ENCODE measurements around the gene MLH1.
"Not testable (repeated sequence)": the region's sequence is repeated elsewhere in the genome, so short reads cannot be mapped to it uniquely, and the experiment has no call there.

MLH1 gene
- 37.5 to 53.8 (median 52.4) reads per million in 3 donors for total RNA-seq

- Histone ChIP-seq H3K27me3 (replicated peaks; ENCODE audit: control insufficient read depth, insufficient read depth, low read length, poor library complexity, severe bottlenecking) (no peaks in the 10 kb centered on the region), H3K36me3 (ENCODE audit: control insufficient read depth, insufficient read depth, low read length) (peaks cover 15% of the 10 kb centered on the region), H3K9me3 (ENCODE audit: control insufficient read depth, low read length) (no peaks in the 10 kb centered on the region), H3K27ac (ENCODE audit: insufficient read depth, low read length, poor library complexity, severe bottlenecking) (peak within 1 kb of the TSS; percentile 96), H3K4me3 (ENCODE audit: insufficient read depth, low read depth, low read length, poor library complexity, severe bottlenecking) (peak within 1 kb of the TSS; percentile 61), H3K4me1 (ENCODE audit: control insufficient read depth, insufficient read depth, low read length, poor library complexity, severe bottlenecking) (peaks cover 33% of the 10 kb centered on the region)
- peak; percentile 97 to 99 (median 99) for DNase-seq
Observed at GRCh38 chr3:36993326-36994283, at the start of gene MLH1. TSS of gene MLH1 (plus strand) at chr3:36993518. CDS start at chr3:36993548, 30 bp downstream.

GRCh38 chr3:36943601-36944000 is 49.7 kb upstream of the MLH1 start:
- H3K36me3 ChIP-seq (ENCODE audit: control insufficient read depth, insufficient read depth, low read length): no peaks in the 10 kb centered on the region
- no peak overlapping the region for H3K27ac ChIP-seq (ENCODE audit: insufficient read depth, low read length, poor library complexity, severe bottlenecking)
- H3K27me3 ChIP-seq (replicated peaks; ENCODE audit: control insufficient read depth, insufficient read depth, low read length, poor library complexity, severe bottlenecking): no peaks in the 10 kb centered on the region
- peaks cover 7% of the 10 kb centered on the region for H3K4me1 ChIP-seq (ENCODE audit: control insufficient read depth, insufficient read depth, low read length, poor library complexity, severe bottlenecking)
- H3K9me3 ChIP-seq (ENCODE audit: control insufficient read depth, low read length): no peaks in the 10 kb centered on the region
- peak overlapping the region; percentile 86 for H3K4me3 ChIP-seq (ENCODE audit: insufficient read depth, low read depth, low read length, poor library complexity, severe bottlenecking)
- DNase-seq: no peak

GRCh38 chr3:36944012-36944640 is 49.2 kb upstream of the MLH1 start:
- Histone ChIP-seq H3K36me3 (ENCODE audit: control insufficient read depth, insufficient read depth, low read length) (no peaks in the 10 kb centered on the region), H3K9me3 (ENCODE audit: control insufficient read depth, low read length) (no peaks in the 10 kb centered on the region), H3K27ac (ENCODE audit: insufficient read depth, low read length, poor library complexity, severe bottlenecking) (peak overlapping the region; percentile 68), H3K27me3 (replicated peaks; ENCODE audit: control insufficient read depth, insufficient read depth, low read length, poor library complexity, severe bottlenecking) (no peaks in the 10 kb centered on the region), H3K4me1 (ENCODE audit: control insufficient read depth, insufficient read depth, low read length, poor library complexity, severe bottlenecking) (peaks cover 7% of the 10 kb centered on the region), H3K4me3 (ENCODE audit: insufficient read depth, low read depth, low read length, poor library complexity, severe bottlenecking) (peak overlapping the region; percentile 86)
- DNase-seq: no peak

GRCh38 chr3:36944641-36945270 is 48.6 kb upstream of the MLH1 start, which contains the start of gene TRANK1:
TSS of gene TRANK1 (minus strand) at chr3:36945054. CDS start at chr3:36944809, 245 bp downstream.
- Histone ChIP-seq H3K4me1 (ENCODE audit: control insufficient read depth, insufficient read depth, low read length, poor library complexity, severe bottlenecking) (peaks cover 7% of the 10 kb centered on the region), H3K9me3 (ENCODE audit: control insufficient read depth, low read length) (no peaks in the 10 kb centered on the region), H3K4me3 (ENCODE audit: insufficient read depth, low read depth, low read length, poor library complexity, severe bottlenecking) (peak within 1 kb of the TSS; percentile 86), H3K27me3 (replicated peaks; ENCODE audit: control insufficient read depth, insufficient read depth, low read length, poor library complexity, severe bottlenecking) (no peaks in the 10 kb centered on the region), H3K27ac (ENCODE audit: insufficient read depth, low read length, poor library complexity, severe bottlenecking) (peak within 1 kb of the TSS; percentile 68), H3K36me3 (ENCODE audit: control insufficient read depth, insufficient read depth, low read length) (no peaks in the 10 kb centered on the region)
- DNase-seq: peak; percentile 72 to 75 (median 74)

GRCh38 chr3:36945333-36945980 is 47.9 kb upstream of the MLH1 start:
- no peaks in the 10 kb centered on the region for H3K27me3 ChIP-seq (replicated peaks; ENCODE audit: control insufficient read depth, insufficient read depth, low read length, poor library complexity, severe bottlenecking)
- peaks cover 7% of the 10 kb centered on the region for H3K4me1 ChIP-seq (ENCODE audit: control insufficient read depth, insufficient read depth, low read length, poor library complexity, severe bottlenecking)
- peak overlapping the region; percentile 68 for H3K27ac ChIP-seq (ENCODE audit: insufficient read depth, low read length, poor library complexity, severe bottlenecking)
- no peaks in the 10 kb centered on the region for H3K9me3 ChIP-seq (ENCODE audit: control insufficient read depth, low read length)
- no peaks in the 10 kb centered on the region for H3K36me3 ChIP-seq (ENCODE audit: control insufficient read depth, insufficient read depth, low read length)
- DNase-seq: no peak
- peak overlapping the region; percentile 86 for H3K4me3 ChIP-seq (ENCODE audit: insufficient read depth, low read depth, low read length, poor library complexity, severe bottlenecking)

- H3K4me1 ChIP-seq (ENCODE audit: control insufficient read depth, insufficient read depth, low read length, poor library complexity, severe bottlenecking); H3K4me3 ChIP-seq (ENCODE audit: insufficient read depth, low read depth, low read length, poor library complexity, severe bottlenecking); DNase-seq; H3K9me3 ChIP-seq (ENCODE audit: control insufficient read depth, low read length); H3K27me3 ChIP-seq (replicated peaks; ENCODE audit: control insufficient read depth, insufficient read depth, low read length, poor library complexity, severe bottlenecking); H3K27ac ChIP-seq (ENCODE audit: insufficient read depth, low read length, poor library complexity, severe bottlenecking); H3K36me3 ChIP-seq (ENCODE audit: control insufficient read depth, insufficient read depth, low read length): not testable (repeated sequence)
Observed at GRCh38 chr3:36947814-36948213, 45.5 kb upstream of the MLH1 start.

GRCh38 chr3:36954452-36955134 is 38.7 kb upstream of the MLH1 start:
- H3K27me3 ChIP-seq (replicated peaks; ENCODE audit: control insufficient read depth, insufficient read depth, low read length, poor library complexity, severe bottlenecking): no peaks in the 10 kb centered on the region
- no peak overlapping the region for H3K4me3 ChIP-seq (ENCODE audit: insufficient read depth, low read depth, low read length, poor library complexity, severe bottlenecking)
- DNase-seq: no peak
- no peaks in the 10 kb centered on the region for H3K9me3 ChIP-seq (ENCODE audit: control insufficient read depth, low read length)
- H3K36me3 ChIP-seq (ENCODE audit: control insufficient read depth, insufficient read depth, low read length): no peaks in the 10 kb centered on the region
- no peak overlapping the region for H3K27ac ChIP-seq (ENCODE audit: insufficient read depth, low read length, poor library complexity, severe bottlenecking)
- H3K4me1 ChIP-seq (ENCODE audit: control insufficient read depth, insufficient read depth, low read length, poor library complexity, severe bottlenecking): no peaks in the 10 kb centered on the region

GRCh38 chr3:36956155-36956554 is 37.2 kb upstream of the MLH1 start:
- Histone ChIP-seq H3K4me1 (ENCODE audit: control insufficient read depth, insufficient read depth, low read length, poor library complexity, severe bottlenecking) (no peaks in the 10 kb centered on the region), H3K27me3 (replicated peaks; ENCODE audit: control insufficient read depth, insufficient read depth, low read length, poor library complexity, severe bottlenecking) (no peaks in the 10 kb centered on the region), H3K36me3 (ENCODE audit: control insufficient read depth, insufficient read depth, low read length) (no peaks in the 10 kb centered on the region), H3K9me3 (ENCODE audit: control insufficient read depth, low read length) (no peaks in the 10 kb centered on the region), H3K4me3 (ENCODE audit: insufficient read depth, low read depth, low read length, poor library complexity, severe bottlenecking) (no peak overlapping the region), H3K27ac (ENCODE audit: insufficient read depth, low read length, poor library complexity, severe bottlenecking) (no peak overlapping the region)
- DNase-seq: no peak

GRCh38 chr3:36957063-36957462 is 36.3 kb upstream of the MLH1 start:
- Histone ChIP-seq H3K27ac (ENCODE audit: insufficient read depth, low read length, poor library complexity, severe bottlenecking) (no peak overlapping the region), H3K27me3 (replicated peaks; ENCODE audit: control insufficient read depth, insufficient read depth, low read length, poor library complexity, severe bottlenecking) (no peaks in the 10 kb centered on the region), H3K9me3 (ENCODE audit: control insufficient read depth, low read length) (no peaks in the 10 kb centered on the region), H3K36me3 (ENCODE audit: control insufficient read depth, insufficient read depth, low read length) (no peaks in the 10 kb centered on the region), H3K4me3 (ENCODE audit: insufficient read depth, low read depth, low read length, poor library complexity, severe bottlenecking) (no peak overlapping the region), H3K4me1 (ENCODE audit: control insufficient read depth, insufficient read depth, low read length, poor library complexity, severe bottlenecking) (no peaks in the 10 kb centered on the region)
- no peak for DNase-seq

Data from effector memory CD4-positive, alpha-beta T cell (primary cell).